Smooth muscle cell (in vitro differentiated cells): Measurements from ENCODE around the gene PLA2G2A. TPM values are rescaled to one million over a fixed set of nuclear protein-coding genes. Genes with fewer than 3 reads are reported as not detected.

Experiments used
- DNase-seq: peaks from one replicate; lab custom pipeline; 2025; ENCODE audit not compliant: unreplicated experiment; lab: John Stamatoyannopoulos, UW
- H2AFZ ChIP-seq: fragments of 200-600 bp; sonication (generic); 2 replicates; pipeline ENCODE4 v1.6.0; 2016; ENCODE audit warnings: antibody characterized with exemption, low read depth, mild to moderate bottlenecking
- H3F3A ChIP-seq: fragments of 200-600 bp; sonication (generic); 2 replicates; pipeline ENCODE4 v1.6.0; 2017; ENCODE audit warnings: antibody characterized with exemption, low read depth
- H3K27ac ChIP-seq: fragments of 200-600 bp; sonication (generic); 2 replicates; pipeline ENCODE4 v1.5.1; 2016; ENCODE audit warnings: low read depth, mild to moderate bottlenecking
- H3K27me3 ChIP-seq: fragments of 200-600 bp; sonication (generic); 2 replicates; pipeline ENCODE4 v1.6.1; 2016; ENCODE audit warnings: low read depth, mild to moderate bottlenecking
- H3K36me3 ChIP-seq: fragments of 200-600 bp; sonication (generic); 2 replicates; pipeline ENCODE4 v1.5.1; 2016; ENCODE audit warnings: low read depth
- H3K4me1 ChIP-seq: fragments of 200-600 bp; sonication (generic); 2 replicates; pipeline ENCODE4 v1.5.1; 2016; ENCODE audit warnings: low read depth
- H3K4me2 ChIP-seq: fragments of 200-600 bp; sonication (generic); 2 replicates; pipeline ENCODE4 v1.6.0; 2016; ENCODE audit warnings: mild to moderate bottlenecking
- H3K4me3 ChIP-seq: fragments of 200-600 bp; sonication (generic); 2 replicates; pipeline ENCODE4 v1.5.1; 2016; ENCODE audit warnings: mild to moderate bottlenecking
- H3K79me2 ChIP-seq: fragments of 200-600 bp; sonication (generic); 2 replicates; pipeline ENCODE4 v1.6.0; 2016; ENCODE audit warnings: low read depth, mild to moderate bottlenecking
- H3K9ac ChIP-seq: fragments of 200-600 bp; sonication (generic); 2 replicates; pipeline ENCODE4 v1.6.0; 2016; ENCODE audit warnings: low read depth
- H3K9me3 ChIP-seq: fragments of 200-600 bp; sonication (generic); replicated peaks from 2 replicates; pipeline ENCODE4 v1.5.1; 2016; ENCODE audit warnings: low read depth
- H4K20me1 ChIP-seq: fragments of 200-600 bp; sonication (generic); 2 replicates; pipeline ENCODE4 v1.6.0; 2016; ENCODE audit warnings: low read depth
- CTCF ChIP-seq: fragments of 200-600 bp; sonication (generic); IDR thresholded peaks from 2 replicates; pipeline ENCODE4 v1.5.1; 2017; ENCODE audit warnings: borderline replicate concordance, mild to moderate bottlenecking, antibody characterized with exemption; ENCODE audit not compliant: insufficient read depth, poor library complexity, severe bottlenecking
- WGBS: methylation state at CpG from one replicate; pipeline ENCODE4 v1.1.7; 2016; ENCODE audit warnings: low lambda C conversion rate; 5-methylcytosine and 5-hydroxymethylcytosine counted together
- polyA plus RNA-seq: library from polyadenylated mRNA; unstranded; fragments of >200 nt; fragmentation: Nextera tagmentation; extraction: Ambion mirVana; gene quantifications from 2 replicates; pipeline ENCODE4 v1.2.1, GENCODE V29; 2016
- total RNA-seq: library from RNA; depleted of rRNA; stranded (reverse); fragments of >200 nt; gene quantifications from 2 replicates; pipeline ENCODE4 v1.2.3, GENCODE V29; 2014

PLA2G2A gene
- total and polyA plus RNA-seq, 2 experiments from 2014 or later: 25.5 to 163 TPM

GRCh38 chr1:19941206-19941568, 38.2 kb downstream of the PLA2G2A start:
- Histone ChIP-seq H3F3A (no peaks in the 10 kb centered on the region), H3K4me2 (no peak overlapping the region), H3K9ac (no peak overlapping the region), H3K27me3 (no peaks in the 10 kb centered on the region), H3K4me1 (no peaks in the 10 kb centered on the region), H3K27ac (no peak overlapping the region), H3K4me3 (no peak overlapping the region), H3K9me3 (no peaks in the 10 kb centered on the region), H4K20me1 (no peaks in the 10 kb centered on the region), H2AFZ (no peak overlapping the region), H3K79me2 (no peaks in the 10 kb centered on the region), H3K36me3 (no peaks in the 10 kb centered on the region)
- no peak for DNase-seq
- WGBS: 98% methylated on average over 3 of the region's 3 CpGs
- TF ChIP-seq CTCF: no peak

- Histone ChIP-seq H3K4me3 (no peak overlapping the region), H3K4me2 (no peak overlapping the region), H3K9ac (no peak overlapping the region), H3K79me2 (no peaks in the 10 kb centered on the region), H3K27ac (no peak overlapping the region), H3K36me3 (no peaks in the 10 kb centered on the region), H2AFZ (no peak overlapping the region), H3K4me1 (no peaks in the 10 kb centered on the region), H3K27me3 (no peaks in the 10 kb centered on the region), H3K9me3 (no peaks in the 10 kb centered on the region), H4K20me1 (no peaks in the 10 kb centered on the region), H3F3A (no peaks in the 10 kb centered on the region)
- 84% methylated on average over 7 of the region's 7 CpGs for WGBS
- DNase-seq: no peak
- TF ChIP-seq CTCF: no peak
Observed at GRCh38 chr1:19940486-19941205, 38.8 kb downstream of the PLA2G2A start.

- no peaks in the 10 kb centered on the region for H3K79me2 ChIP-seq
- no peaks in the 10 kb centered on the region for H3F3A ChIP-seq
- no peak overlapping the region for H2AFZ ChIP-seq
- H3K4me2 ChIP-seq: no peak overlapping the region
- 85% methylated on average over 1 of the region's 1 CpG for WGBS
- no peak overlapping the region for H3K27ac ChIP-seq
- H3K9me3 ChIP-seq: no peaks in the 10 kb centered on the region
- no peak for DNase-seq
- H3K9ac ChIP-seq: no peak overlapping the region
- no peaks in the 10 kb centered on the region for H3K27me3 ChIP-seq
- TF ChIP-seq CTCF: no peak
- no peak overlapping the region for H3K4me3 ChIP-seq
- H3K36me3 ChIP-seq: no peaks in the 10 kb centered on the region
- no peaks in the 10 kb centered on the region for H4K20me1 ChIP-seq
- H3K4me1 ChIP-seq: no peaks in the 10 kb centered on the region
Observed at GRCh38 chr1:19938472-19938871, 40.9 kb downstream of the PLA2G2A start.
